ENCODE results near the gene PTPRD.

PTPRD gene

GRCh38 chr9:9305600-9305999 lies 1307.2 kb downstream of the PTPRD start:
- DNase-seq (ENCODE audit: low read depth), result no peak

- no peak for DNase-seq (ENCODE audit: low read depth)
Observed at GRCh38 chr9:9299134-9299533, 1313.7 kb downstream of the PTPRD start.

- DNase-seq (ENCODE audit: low read depth), result peak; percentile 19
Observed at GRCh38 chr9:9286001-9286400, 1326.8 kb downstream of the PTPRD start.

GRCh38 chr9:9284201-9284600 lies 1328.6 kb downstream of the PTPRD start:
- DNase-seq (ENCODE audit: low read depth), result no peak

- DNase-seq (ENCODE audit: low read depth), result no peak
Observed at GRCh38 chr9:9283159-9283986, 1329.4 kb downstream of the PTPRD start.

GRCh38 chr9:9275601-9276000 lies 1337.2 kb downstream of the PTPRD start:
- no peak for DNase-seq (ENCODE audit: low read depth)

GRCh38 chr9:9257999-9258498 lies 1354.8 kb downstream of the PTPRD start:
- no peak for DNase-seq (ENCODE audit: low read depth)

- DNase-seq (ENCODE audit: low read depth), result no peak
Observed at GRCh38 chr9:9246726-9247125, 1366.1 kb downstream of the PTPRD start.

- DNase-seq (ENCODE audit: low read depth), result no peak
Observed at GRCh38 chr9:9231946-9232345, 1380.9 kb downstream of the PTPRD start.

- DNase-seq (ENCODE audit: low read depth), result peak; percentile 45
Observed at GRCh38 chr9:9229269-9229668, 1383.5 kb downstream of the PTPRD start.

- no peak for DNase-seq (ENCODE audit: low read depth)
Observed at GRCh38 chr9:9223175-9223574, 1389.6 kb downstream of the PTPRD start.

GRCh38 chr9:9222730-9223129 lies 1390.1 kb downstream of the PTPRD start:
- no peak for DNase-seq (ENCODE audit: low read depth)

GRCh38 chr9:9216934-9217333 lies 1395.9 kb downstream of the PTPRD start:
- no peak for DNase-seq (ENCODE audit: low read depth)

- DNase-seq (ENCODE audit: low read depth), result no peak
Observed at GRCh38 chr9:9215050-9215449, 1397.8 kb downstream of the PTPRD start.

GRCh38 chr9:9214066-9214465 lies 1398.7 kb downstream of the PTPRD start:
- DNase-seq (ENCODE audit: low read depth), result no peak

- DNase-seq (ENCODE audit: low read depth), result no peak
Observed at GRCh38 chr9:9212963-9213362, 1399.8 kb downstream of the PTPRD start.

GRCh38 chr9:9202276-9202675 lies 1410.5 kb downstream of the PTPRD start:
- DNase-seq (ENCODE audit: low read depth), result no peak

GRCh38 chr9:9186086-9186485 lies 1426.7 kb downstream of the PTPRD start:
- DNase-seq (ENCODE audit: low read depth), result no peak

- no peak for DNase-seq (ENCODE audit: low read depth)
Observed at GRCh38 chr9:9182431-9182830, 1430.4 kb downstream of the PTPRD start.

- DNase-seq (ENCODE audit: low read depth), result no peak
Observed at GRCh38 chr9:9177081-9177480, 1435.7 kb downstream of the PTPRD start.

- peak; percentile 17 for DNase-seq (ENCODE audit: low read depth)
Observed at GRCh38 chr9:9174358-9174757, 1438.4 kb downstream of the PTPRD start.

GRCh38 chr9:9173264-9173663 lies 1439.5 kb downstream of the PTPRD start:
- DNase-seq (ENCODE audit: low read depth), result no peak

GRCh38 chr9:9170439-9171134 lies 1442.2 kb downstream of the PTPRD start:
- DNase-seq (ENCODE audit: low read depth), result no peak
